ENCODE data around the gene PRCD.
"Not testable (repeated sequence)": the region's sequence is repeated elsewhere in the genome, so short reads cannot be mapped to it uniquely, and the experiment has no call there.

The PRCD gene

DNA sequence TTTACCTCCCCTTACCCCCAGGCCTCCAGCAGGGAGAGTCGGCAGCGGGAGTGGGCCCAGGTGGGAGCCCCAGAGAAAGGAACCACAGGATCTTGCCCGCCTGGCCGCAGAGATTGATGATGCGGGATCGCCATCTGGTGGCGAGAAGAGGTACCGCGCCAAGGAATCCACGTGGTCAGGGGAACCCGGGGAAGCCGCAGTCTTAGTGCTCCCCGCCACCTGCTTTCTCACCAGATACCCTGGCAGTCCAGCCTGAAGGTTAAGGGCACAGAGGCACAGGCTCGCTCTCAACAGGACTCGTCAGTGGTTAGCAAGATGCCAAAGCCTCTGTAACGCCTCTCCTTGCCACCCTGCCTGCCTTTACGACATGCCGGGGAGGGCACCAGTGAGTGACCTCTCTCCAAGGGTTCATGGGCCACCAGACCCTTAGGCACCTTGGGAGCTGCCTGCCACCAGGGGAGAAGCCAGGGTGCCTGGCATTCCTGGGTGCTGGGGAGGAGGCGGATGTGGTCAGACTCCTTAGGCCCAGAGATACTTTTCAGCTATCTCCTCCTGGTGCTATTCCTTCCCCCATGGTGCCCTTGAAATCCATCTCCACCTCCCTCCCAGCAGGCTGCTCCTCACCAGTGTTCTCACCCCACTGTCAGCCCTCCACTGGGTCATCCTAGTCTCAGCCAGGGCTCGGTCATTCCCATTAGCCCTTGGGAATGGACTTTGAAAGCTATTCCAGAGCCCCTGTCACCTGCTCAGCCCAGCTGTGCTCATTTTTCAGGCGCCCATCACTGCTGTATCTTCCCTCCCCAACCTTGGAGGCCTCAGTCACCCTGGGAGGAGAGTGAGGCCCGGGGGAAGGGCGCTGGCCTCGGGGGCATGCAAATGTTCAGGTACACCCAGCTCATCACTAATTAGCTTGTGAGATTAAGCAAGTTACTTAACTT lies 33.2 kb upstream of the PRCD start:
- peak; percentile 98 for DNase-seq

DNA sequence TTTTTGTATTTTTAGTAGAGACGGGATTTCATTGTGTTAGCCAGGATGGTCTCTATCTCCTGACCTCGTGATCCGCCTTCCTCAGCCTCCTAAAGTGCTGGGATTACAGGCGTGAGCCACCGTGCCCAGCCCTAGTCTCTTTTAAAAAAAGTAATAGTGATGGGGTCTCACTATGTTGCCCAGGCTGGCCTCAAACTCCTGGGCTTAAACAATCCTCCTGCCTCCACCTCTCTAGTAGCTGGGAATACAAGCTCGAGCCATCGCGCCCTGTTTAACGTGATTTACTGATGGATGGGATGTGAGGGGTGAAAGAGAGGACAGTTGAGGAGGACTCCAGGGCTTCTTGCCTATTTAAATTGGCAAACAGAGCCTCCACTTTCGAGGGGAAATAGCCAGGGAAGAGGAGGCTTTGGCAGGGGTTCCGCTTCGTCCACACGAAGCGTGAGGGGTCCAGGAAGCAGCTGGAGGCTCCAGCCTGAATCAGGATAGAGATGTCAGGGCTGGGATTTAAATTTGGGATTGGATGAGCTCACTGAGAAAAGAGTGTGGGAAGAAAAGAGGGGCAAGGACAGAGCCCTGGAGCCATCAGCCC lies 31.3 kb upstream of the PRCD start:
- DNase-seq: not testable (repeated sequence)

DNA sequence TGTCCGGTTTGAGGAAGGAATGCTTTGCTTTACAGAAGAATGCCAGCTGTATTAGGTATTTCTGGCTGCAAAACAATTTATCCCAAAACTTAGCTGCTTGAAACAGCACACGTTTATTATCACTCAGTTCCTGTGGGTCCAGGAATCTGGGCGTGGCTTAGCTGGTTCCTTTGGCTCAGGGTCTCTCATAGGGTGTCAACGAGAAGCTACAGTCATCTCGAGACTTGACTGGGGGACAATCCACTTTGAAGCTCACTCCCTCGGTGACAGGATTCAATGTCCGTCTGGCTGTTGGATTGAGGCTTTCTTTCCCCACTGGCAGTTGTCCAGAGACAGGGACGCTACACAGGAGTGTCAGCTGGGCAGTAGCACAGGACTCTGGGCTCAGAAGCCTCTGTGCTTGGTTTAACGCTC lies 29.0 kb upstream of the PRCD start:
- DNase-seq: no peak

DNA sequence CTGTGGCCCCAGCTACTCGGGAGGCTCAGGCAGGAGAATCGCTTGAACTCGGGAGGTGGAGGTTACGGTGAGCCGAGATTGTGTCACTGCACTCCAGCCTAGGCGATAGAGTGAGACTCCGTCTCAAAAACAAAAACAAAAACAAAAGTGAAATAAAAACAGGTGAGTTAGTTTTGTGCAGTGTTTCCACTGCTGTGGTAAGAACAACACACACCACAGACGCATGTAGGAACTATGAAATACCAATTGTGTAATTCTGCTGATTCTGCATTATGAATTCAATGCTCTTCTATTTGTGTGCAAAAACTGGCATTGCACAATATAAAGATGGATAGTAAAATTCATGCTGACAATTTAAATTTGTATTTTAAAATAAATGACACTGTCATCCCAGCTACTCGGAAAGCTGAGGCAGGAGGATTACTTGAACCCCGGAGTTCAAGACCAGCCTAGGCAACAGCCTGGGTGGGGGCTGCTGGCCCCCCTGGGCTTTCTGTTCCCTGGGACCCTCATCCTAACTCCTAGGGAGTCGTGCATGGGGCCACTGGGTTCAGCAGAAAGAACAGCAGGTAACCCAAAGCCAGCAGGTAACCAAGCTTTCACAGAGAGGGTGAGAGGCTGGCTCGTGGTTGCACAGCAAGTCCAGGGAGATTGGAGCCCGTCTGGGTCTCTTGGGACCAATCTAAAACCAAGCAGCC lies 28.0 kb upstream of the PRCD start:
- DNase-seq: no peak

DNA sequence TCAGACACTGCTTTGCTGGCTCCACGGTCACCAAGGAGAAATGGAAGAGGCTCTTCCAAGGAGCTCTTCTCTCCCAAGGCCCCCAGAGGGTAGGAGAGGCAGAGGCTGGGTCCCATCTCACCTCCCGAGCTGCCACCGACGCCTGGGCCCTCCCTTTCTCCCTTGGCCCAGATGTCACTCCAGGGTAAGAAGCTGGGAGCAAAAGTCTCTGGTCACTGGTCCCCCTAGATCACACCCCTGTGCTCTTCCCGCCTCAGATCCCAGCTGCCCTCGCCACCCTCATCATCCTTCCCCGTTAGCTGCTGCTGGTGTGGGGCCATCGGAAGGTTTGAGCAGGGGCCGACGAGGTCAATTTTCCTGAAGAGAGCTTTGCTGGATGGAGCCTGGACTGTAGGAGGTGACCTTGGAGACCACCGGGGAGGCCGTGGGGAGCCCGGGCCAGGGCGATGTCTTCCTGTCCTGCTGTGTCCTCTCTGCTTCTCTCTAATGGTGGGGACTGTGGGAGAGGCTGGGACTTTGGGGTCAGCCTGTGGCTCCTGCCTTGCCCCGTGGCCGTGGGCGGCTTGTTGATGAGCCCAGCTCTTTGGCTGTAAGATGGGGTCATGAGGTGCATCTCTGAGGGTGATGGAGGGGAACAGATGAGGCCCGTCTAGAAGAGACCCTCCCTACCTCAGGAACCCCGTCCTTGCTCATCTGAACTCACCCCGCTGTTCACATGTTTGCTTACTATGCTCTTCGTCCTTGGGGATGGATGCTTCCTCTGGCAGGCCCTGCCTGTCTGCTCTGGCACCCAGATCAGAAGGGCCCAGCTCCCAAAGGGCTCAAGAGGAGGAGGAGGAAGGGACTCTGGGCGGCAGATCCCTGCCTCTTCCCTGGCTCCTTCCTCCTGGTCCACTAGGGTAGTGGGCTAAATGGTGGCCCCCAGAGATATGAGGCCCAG lies 27.2 kb upstream of the PRCD start:
- no peak for DNase-seq

DNA sequence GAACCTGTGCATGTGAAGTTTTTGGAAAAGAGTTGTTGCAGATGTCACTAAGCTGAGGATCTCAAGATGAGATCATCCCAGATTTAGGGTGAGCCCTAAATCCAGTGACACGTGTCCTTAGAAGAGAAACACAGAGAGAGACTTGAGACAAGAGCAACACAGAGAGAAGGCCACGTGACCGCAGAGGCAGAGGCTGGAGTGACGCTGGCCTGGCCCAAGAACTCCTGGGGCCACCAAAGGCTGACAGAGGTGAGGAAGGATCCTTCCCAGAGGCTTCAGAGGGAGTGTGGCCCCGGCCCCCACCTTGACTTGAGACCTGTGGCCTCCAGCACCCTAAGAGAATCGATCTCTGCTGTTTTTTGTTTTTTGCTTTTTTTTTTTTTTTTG lies 26.5 kb upstream of the PRCD start:
- DNase-seq: no peak

DNA sequence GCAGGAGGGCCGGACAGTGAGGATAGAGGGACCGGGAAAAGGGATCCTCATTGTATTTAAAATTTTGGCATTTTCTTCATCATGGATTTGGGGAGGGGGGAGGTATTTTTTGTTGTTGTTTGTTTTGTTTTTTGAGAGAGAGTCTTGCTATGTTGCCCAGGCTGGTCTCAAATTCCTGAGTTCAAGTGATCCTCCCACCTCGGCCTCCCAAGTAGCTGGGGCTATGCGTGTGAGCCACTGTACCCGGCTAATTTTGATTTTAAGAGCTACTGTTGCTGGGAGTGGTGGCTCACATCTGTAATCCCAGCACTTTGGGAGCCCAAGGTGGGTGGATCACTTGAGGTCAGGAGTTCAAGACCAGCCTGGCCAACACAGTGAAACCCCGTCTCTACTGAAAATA lies 25.5 kb upstream of the PRCD start:
- DNase-seq: not testable (repeated sequence)

DNA sequence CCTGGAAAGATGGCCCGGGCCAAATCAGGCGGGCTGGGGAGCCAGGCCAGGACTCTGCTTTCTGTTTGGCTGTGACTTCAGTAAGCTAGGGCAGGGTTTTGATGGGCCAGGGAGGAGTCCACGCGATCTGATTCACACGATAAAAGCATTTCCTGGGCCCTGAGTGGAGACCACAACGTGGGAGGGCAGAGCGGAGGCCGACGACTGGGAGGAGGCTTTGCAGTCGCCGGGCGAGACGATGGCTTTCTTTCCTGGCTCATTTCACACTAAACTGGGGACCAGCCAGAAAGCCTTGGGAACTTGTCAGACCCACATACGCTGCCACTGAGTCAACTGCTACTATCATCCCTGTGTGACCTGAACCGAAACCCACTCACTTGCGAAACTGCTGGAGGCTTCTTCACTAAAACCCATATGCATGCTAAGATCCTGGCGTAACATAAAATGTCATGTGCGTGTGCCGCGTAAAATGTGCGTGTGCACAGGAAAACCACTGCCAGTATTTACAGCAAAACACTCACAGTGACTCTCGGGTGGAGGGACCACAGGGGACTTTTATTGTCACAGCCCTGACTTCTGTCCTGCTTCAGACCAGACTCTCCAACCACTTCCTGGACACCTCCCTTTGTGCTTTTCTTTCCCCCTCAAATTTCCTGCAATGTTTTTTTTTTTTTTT lies 24.4 kb upstream of the PRCD start:
- peak; percentile 89 for DNase-seq

DNA sequence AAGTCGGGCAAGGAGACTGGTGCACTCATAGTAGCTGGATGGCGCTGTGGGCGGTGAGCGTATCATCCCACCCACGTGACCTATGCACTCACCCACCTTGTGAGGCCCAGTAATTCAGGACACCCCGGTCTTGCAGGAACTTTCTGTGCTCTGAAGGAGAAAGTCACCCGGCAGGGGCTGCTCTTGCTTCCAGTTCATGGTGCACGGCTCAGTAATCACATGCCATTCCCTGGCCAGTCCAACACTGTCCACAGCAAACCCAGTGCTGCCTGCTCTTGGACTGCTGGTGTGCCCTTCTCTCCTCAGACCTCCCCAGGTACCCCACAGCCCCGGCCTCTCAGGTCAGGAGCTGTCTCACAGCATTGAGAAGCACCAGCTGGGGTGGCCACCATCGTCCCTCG lies 22.2 kb upstream of the PRCD start:
- no peak for DNase-seq

DNA sequence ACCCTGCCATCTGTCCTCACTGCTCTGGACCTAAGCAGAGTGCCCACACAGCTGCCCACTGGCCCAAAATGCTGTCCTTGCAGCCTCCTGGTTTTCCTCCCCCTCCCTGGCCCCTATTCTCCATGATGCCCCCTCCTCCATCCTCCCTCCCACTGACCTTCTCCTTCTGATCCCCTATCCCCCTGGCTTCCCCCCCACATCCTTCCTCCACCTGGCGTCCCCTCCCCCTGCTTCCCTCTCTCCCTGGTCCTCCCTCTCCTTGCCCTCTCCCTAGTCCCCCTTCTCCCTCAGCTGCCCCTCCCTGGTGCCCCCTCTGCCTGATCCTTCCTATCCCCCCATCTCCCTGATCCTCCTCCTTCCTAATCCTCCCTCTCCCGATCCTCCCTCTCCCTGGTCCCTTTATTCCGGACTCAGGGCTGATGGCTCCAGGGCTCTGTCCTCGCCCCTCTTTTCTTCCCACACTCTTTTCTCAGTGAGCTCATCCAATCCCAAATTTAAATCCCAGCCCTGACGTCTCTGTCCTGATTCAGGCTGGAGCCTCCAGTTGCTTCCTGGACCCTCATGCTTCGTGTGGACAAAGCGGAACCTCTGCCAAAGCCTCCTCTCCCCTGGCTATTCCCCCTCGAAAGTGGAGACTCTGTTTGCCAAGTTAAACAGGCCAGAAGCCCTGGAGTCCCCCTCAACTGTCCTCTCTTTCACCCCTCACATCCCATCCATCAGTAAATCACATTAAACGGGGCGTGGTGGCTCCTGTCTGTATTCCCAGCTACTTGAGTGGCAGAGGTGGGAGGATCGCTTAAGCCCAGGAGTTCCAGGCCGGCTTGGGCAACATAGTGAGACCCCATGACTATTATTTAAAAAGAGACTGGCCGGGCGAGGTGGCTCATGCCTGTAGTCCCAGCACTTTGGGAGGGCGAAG lies 20.5 kb upstream of the PRCD start:
- DNase-seq: no peak

DNA sequence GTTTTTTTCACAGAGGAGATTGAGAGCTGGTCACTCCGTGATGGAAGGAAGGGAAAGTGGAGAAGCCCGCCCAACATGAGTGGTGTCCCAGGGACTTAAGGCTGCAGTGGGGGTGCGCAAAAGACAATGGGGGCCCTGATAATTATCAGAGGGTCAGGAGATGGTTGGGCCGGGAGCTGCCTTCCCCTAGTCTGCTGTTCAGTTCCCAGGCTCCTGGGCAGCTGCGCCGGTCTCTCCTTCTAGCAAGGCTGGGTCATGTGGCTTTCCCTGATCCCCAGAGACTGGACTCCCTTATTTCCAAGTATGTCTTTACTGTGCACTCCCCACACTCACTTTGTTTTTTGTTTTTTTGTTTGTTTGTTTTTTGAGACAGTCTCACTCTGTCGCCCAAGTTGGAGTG lies 18.6 kb upstream of the PRCD start:
- DNase-seq: no peak

DNA sequence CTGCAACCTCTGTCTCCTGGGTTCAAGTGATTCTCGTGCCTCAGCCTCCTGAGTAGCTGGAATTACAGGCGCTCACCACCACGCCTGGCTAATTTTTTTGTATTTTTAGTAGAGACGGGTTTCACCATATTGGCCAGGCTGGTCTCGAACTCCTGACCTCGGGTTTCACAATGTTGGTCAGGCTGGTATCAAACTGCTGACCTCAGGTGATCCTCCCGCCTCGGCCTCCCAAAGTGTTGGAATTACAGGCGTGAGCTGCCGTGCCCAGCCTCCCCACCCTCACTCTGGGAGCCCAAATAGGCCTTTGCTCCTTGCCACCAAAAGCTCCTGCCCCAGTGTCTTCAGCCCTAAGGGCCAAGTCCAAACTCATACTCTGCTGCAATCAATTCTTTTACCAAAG lies 18.2 kb upstream of the PRCD start:
- DNase-seq: not testable (repeated sequence)

DNA sequence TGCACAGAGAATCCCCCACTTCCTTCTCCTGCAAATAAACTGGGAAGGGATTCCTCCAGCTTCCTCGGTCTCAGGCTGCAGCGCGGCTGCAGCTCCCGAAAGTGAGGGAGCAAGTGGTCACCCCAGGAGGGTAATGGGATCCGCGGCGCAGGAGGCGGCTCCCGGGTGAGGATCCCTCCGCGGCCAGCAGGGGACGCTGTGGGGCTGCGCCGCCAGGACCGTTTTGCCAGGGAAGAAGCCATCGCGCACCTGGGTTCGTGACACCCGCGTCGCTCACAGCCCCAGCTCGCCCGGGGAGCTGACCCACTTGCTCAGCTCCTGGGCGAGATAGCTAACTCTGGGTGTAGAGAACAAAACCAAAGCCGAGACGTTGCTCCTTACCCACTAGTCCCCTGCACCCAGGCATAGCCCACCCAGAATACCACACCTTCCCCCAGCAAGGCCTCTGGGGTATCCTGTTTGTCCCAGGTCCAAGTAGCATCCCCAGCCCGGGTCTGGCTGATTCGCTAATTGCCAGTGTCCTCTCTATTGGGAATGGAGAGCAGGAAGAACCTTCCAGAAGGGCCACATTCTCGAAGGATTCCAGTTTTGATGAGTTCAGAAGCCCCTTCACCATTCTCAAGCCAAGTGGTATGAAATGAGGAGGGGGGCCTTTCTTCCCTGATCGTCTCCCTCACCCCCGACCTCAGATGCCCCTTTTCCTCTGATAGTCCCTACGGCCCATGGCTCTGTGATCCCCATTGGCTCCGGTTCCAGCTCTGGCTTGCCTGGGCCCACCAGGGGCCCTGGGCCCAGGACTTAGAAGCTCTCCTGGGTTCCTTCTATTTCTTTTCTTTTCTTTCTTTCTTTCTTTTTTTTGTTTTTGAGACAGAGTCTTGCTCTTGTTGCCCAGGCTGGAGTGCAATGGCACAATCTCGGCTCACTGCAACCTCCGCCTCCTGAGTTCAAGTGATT lies 16.5 kb upstream of the PRCD start:
- DNase-seq: peak; percentile 94

DNA sequence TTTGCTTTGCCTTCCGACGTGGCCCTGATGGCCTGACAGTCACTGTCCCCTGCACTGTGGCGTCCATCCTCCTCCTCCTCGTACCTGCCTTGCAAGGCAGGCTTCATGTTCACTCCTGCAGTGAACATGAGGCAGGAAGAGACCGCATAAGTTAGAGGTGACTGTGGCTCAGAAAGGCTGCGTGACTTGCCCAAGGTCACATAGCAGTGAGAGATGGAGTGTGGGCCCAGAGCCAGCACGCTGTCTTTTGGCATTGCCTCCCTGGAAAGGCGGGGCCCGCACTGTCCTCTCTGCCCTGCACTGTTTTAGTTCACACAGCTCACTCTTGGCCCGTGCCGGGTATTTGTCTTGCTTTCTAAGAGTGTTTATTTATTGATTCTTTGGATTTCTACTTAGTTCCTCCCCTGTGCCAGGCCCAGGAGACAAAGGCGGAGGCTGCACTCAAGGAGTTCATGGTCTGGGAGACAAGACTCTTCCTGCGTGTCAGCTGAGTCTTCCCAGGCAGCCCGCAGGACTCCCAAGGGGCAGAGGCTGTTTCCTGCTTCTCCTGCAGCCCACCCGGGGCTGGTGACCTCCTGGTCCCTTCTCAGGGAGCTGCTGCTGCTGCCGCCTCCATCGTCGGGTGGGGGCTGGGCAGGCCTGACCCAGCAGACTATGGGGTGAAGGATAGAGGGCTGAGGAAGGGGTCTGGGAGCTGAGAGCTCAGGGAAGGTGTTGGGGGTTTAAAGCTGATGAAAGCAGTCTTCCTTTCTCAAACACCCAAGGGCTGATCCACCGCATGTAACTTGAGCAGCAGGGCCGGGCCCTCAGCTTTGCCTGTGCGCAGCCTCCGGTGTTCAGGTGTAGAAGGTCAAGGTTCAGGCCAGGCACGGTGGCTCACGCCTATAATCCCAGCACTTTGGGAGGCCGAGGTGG lies 15.0 kb upstream of the PRCD start:
- DNase-seq: no peak

DNA sequence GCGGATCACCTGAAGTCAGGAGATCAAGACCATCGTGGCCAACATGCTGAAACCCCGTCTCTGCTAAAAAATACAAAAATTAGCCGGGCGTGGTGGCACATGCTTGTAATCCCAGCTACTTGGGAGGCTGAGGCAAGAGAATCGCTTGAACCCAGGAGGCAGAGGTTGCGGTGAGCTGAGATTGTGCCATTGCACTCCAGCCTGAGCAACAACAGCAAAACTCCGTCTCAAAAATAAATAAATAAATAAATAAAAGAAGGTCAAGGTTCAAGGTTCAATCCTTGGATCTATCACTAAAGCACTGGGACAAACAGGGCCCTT lies 14.4 kb upstream of the PRCD start:
- not testable (repeated sequence) for DNase-seq

DNA sequence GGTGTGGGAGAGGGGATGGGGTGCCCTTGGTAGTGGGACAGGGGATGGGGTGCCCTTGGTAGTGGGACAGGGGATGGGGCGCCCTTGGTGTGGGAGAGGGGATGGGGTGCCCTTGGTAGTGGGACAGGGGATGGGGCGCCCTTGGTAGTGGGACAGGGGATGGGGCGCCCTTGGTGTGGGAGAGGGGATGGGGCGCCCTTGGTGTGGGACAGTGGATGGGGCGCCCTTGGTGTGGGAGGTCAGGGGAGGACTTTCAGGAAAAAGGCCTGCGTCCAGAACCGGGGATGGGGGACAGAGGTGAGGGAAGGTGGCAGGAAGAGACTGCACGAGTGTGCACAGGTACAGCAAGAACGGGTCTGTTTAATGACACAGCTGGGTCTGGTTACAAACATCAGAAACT lies 12.8 kb upstream of the PRCD start:
- DNase-seq: not testable (repeated sequence)

DNA sequence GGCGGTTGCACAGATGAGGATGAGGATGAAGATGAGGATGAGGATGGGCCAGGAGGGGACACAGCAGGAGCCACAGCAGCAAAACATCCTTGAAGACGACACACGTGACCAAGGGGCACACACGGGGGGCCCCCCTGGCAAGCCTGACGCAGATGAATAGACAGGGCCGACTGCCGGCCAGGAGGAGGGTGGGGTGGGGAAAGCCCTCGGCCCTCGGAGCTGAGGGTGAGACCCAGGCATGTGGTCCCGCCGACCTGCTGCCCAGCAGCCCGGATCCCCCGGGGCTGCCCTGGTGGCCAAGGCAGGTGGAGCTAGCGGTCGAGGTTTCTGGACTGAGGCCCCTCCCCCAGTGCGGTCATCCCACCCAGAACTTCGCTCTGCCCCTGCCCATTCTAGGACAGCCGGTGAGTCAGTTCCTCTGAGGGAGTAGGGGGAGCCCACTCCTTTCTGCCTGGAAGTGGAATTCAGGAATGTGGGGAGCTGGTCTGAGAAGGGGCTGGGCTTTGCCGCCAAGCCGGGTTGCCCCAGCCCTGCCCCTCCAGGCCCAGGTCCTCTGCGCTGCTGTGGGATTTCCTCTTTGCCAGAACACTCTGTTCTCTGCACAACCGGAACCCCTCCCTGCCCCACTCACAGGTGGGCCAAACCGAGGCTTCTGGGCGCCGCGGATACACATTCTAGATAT lies 12.3 kb upstream of the PRCD start:
- peak; percentile 77 for DNase-seq

DNA sequence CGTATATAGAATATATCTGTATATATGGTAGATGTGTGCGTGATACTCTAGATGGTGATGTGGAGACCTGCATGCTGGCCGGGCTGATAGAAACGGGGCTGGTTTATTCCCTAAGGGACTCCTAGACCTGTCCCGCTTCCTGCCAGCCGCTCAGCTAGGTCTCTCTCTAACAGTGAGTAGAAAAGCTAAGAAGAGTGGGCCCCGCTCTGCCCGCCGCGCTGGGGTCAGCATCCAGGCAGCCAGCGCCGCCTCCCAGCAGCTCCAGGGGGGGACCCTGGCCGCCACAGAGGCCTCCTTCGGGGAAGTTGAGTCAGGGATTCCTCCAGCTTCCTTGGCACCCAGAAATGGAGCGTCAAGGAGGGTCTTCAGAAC lies 11.7 kb upstream of the PRCD start:
- no peak for DNase-seq

Measured in activated CD8-positive, alpha-beta memory T cell treated with anti-CD3 and anti-CD28 coated beads for 24 hours (primary cell).